ENCODE results near the gene RAI1. TPM values are rescaled to one million over a fixed set of nuclear protein-coding genes. Genes with fewer than 3 reads are reported as not detected.
A peak's percentile ranks its signal among the peaks of the same experiment; 100 is the strongest.

The RAI1 gene
- total and polyA plus RNA-seq, 10 of the 15 experiments (the other 5 are each of a cell fraction or from before 2014, with no cell fraction given): 0.66 to 37.7 (median 6.0) TPM

DNA sequence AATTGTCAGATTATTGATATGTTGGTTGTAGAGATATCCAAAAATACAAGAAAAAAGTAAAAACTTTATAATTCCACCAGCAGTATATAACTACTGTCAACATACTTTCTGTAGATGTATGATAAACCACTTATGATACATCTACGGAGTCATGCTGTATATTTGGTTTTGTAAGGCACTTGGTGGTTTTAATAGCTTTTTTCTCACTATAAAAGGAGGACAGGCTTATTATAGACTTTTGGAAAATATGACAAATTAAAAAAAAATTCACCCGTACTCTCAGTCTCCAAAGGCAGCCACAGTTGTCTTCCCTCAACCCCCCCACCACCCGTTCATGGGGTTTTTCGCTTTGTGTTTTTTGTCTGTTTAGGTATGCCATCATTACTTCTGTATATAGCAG is 14.8 kb downstream of the RAI1 start:
- no peak for FAIRE-seq
- H3K4me1 ChIP-seq (ENCODE audit: control insufficient read depth, insufficient read depth, low read length): peaks cover 39% of the 10 kb centered on the region
- no peak overlapping the region for H3K9ac ChIP-seq (ENCODE audit: control insufficient read depth, insufficient read depth, low read length)
- ChIA-PET POLR2A (interaction anchor here (5.8 kb wide), 1 partner anchor 13 kb away, joined by 56 read pairs; no protein-coding TSS in a partner anchor), CTCF (interaction anchor here (1.3 to 1.5 kb wide), 2 partner anchors 13 to 14 kb away, joined by 3 to 4 read pairs; no protein-coding TSS in a partner anchor), SMC1A (ENCODE audit: uncharacterized antibody, unreplicated experiment) (interaction anchor here (0.6 to 6.1 kb wide), 4 partner anchors 13 to 166 kb away, joined by 3 to 47 read pairs (median 4); partner anchors contain the start of gene RAI1), RAD21 (ENCODE audit: unreplicated experiment) (interaction anchor here (0.5 to 6.4 kb wide), 2 partner anchors 13 to 659 kb away, joined by 4 to 75 read pairs; no protein-coding TSS in a partner anchor)
- no peaks in the 10 kb centered on the region for H3K27me3 ChIP-seq (replicated peaks in 1 of 2; ENCODE audit: control insufficient read depth in 2 of 2, insufficient read depth in 2 of 2, low read length in 1 of 2)
- in situ Hi-C loops (cut with MboI) (no loop called here), intact Hi-C loops (cut with micrococcal nuclease; ENCODE audit: unreplicated experiment) (no loop called here)
- peaks cover 82% of the 10 kb centered on the region for H3K79me2 ChIP-seq (ENCODE audit: control insufficient read depth, insufficient read depth, low read length)
- no peaks in the 10 kb centered on the region for H3K9me3 ChIP-seq (replicated peaks; ENCODE audit: control insufficient read depth, insufficient read depth, low read length)
- H3K4me2 ChIP-seq (ENCODE audit: control insufficient read depth, insufficient read depth): peak overlapping the region; percentile 88; the same call in 1 of the 2 replicates
- WGBS (ENCODE audit: insufficient coverage, insufficient replicate concordance, low lambda C conversion rate, missing lambda C conversion rate): 96% methylated on average over 4 of the region's 4 CpGs
- no peak for ATAC-seq
- TF ChIP-seq CREM (IDR thresholded peaks at IDR 0.05; ENCODE audit: low read depth): no peak
- H4K20me1 ChIP-seq (ENCODE audit: control insufficient read depth, insufficient read depth): no peaks in the 10 kb centered on the region
- H3K4me3 ChIP-seq: no peak overlapping the region
- no peak for DNase-seq (ENCODE audit: low read depth, low spot score)
- no peak overlapping the region for H3K27ac ChIP-seq (ENCODE audit: control insufficient read depth, insufficient read depth)
- no peak overlapping the region for H2AFZ ChIP-seq (ENCODE audit: control insufficient read depth, low read depth, low read length)
- H3K36me3 ChIP-seq (ENCODE audit: control insufficient read depth in 2 of 2, insufficient read depth in 2 of 2, low read length in 1 of 2): no peaks in the 10 kb centered on the region
- BruUV-seq (replicated peaks): no TSS peak

DNA sequence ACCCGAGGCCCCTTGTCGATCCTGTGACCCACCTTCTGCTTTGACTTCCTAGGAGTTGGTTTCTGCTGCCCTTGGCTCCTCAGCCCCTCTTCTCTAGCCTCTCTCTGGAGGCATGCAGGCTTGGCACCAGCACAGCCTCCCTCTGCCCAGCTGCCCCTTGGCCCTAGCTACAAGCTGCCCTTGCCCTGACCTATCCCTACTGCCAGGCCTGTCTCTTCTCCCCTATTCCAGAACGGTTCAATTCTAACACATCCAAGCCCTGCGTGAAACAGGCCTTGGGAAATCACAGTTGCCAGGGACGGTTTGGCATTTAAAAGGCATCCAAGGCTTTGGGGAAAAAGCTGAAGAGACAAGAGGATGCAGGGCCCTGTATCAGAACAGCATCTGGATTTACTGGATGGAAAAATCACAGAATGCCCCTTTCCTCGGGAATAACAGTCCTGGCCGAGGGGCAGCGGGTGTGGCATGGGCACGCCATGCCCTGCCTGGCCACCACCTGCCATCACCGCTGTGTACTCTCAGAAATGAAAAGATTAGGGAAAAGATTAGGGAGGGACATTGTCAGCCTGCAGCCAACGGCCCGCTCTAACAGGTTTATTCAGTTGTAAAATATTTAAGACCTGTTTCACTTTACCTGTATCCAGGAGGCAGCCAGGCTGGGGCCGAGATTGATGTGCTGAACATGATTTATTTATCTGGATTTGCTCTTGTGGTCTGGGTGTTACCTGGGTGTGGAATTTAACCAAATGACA is 15.8 kb downstream of the RAI1 start:
- BruUV-seq (replicated peaks): no TSS peak
- ChIA-PET CTCF (no interaction called here), RAD21 (ENCODE audit: unreplicated experiment) (interaction anchor here (1.0 kb wide), 1 partner anchor 163 kb away, joined by 3 read pairs; no protein-coding TSS in a partner anchor), SMC1A (ENCODE audit: uncharacterized antibody, unreplicated experiment) (interaction anchor here (0.9 kb wide), 1 partner anchor 28 kb away, joined by 4 read pairs; no protein-coding TSS in a partner anchor), POLR2A (interaction anchor here (0.7 kb wide), 1 partner anchor 15 kb away, joined by 3 read pairs; no protein-coding TSS in a partner anchor)
- Histone ChIP-seq H3K36me3 (ENCODE audit: control insufficient read depth in 2 of 2, insufficient read depth in 2 of 2, low read length in 1 of 2) (peaks cover 0 to 4% of the 10 kb centered on the region in 2 experiments; a peak in 1 of 4 replicates), H3K9ac (ENCODE audit: control insufficient read depth, insufficient read depth, low read length) (no peak overlapping the region), H3K4me2 (ENCODE audit: control insufficient read depth, insufficient read depth) (no peak overlapping the region), H2AFZ (ENCODE audit: control insufficient read depth, low read depth, low read length) (no peak overlapping the region), H3K27ac (ENCODE audit: control insufficient read depth, insufficient read depth) (no peak overlapping the region), H3K4me1 (ENCODE audit: control insufficient read depth, insufficient read depth, low read length) (peaks cover 29% of the 10 kb centered on the region), H3K9me3 (replicated peaks; ENCODE audit: control insufficient read depth, insufficient read depth, low read length) (no peaks in the 10 kb centered on the region), H3K4me3 (no peak overlapping the region), H4K20me1 (ENCODE audit: control insufficient read depth, insufficient read depth) (0 out of 2 replicates have a peak, but pooled peaks cover 3% of the 10 kb centered on the region), H3K27me3 (replicated peaks in 1 of 2; ENCODE audit: control insufficient read depth in 2 of 2, insufficient read depth in 2 of 2, low read length in 1 of 2) (no peaks in the 10 kb centered on the region), H3K79me2 (ENCODE audit: control insufficient read depth, insufficient read depth, low read length) (peaks cover 80% of the 10 kb centered on the region)
- no peak for DNase-seq (ENCODE audit: low read depth, low spot score)
- 92% methylated on average over 13 of the region's 13 CpGs for WGBS (ENCODE audit: insufficient coverage, insufficient replicate concordance, low lambda C conversion rate, missing lambda C conversion rate)
- ATAC-seq: no peak
- in situ Hi-C loops (cut with MboI): no loop called here
- intact Hi-C loops (cut with micrococcal nuclease; ENCODE audit: unreplicated experiment): no loop called here
- no peak for FAIRE-seq
- no peak for TF ChIP-seq EP300 (IDR thresholded peaks at IDR 0.05; ENCODE audit: borderline replicate concordance in 1 of 2, control insufficient read depth in 1 of 2, low read depth in 2 of 2, low read length in 2 of 2)
- no peak for TF ChIP-seq GABPA (IDR thresholded peaks at IDR 0.05; ENCODE audit: low read depth)
- TF ChIP-seq NFYB (IDR thresholded peaks at IDR 0.05; ENCODE audit: insufficient read depth, low read depth, low read length): no peak
- TF ChIP-seq KLF5 (IDR thresholded peaks at IDR 0.05; ENCODE audit: partially characterized antibody): no peak
- TF ChIP-seq RAD21 (IDR thresholded peaks at IDR 0.05; ENCODE audit: insufficient read depth, low read depth, low read length): no peak
- no peak for TF ChIP-seq ETV6 (conservative IDR thresholded peaks at IDR 0.05 in 1 of 2, IDR thresholded peaks at IDR 0.05 in 1 of 2; ENCODE audit: borderline replicate concordance in 1 of 2, low read depth in 1 of 2)
- TF ChIP-seq CBX5 (IDR thresholded peaks at IDR 0.05; ENCODE audit: low read depth): no peak
- TF ChIP-seq, protein P1, sequence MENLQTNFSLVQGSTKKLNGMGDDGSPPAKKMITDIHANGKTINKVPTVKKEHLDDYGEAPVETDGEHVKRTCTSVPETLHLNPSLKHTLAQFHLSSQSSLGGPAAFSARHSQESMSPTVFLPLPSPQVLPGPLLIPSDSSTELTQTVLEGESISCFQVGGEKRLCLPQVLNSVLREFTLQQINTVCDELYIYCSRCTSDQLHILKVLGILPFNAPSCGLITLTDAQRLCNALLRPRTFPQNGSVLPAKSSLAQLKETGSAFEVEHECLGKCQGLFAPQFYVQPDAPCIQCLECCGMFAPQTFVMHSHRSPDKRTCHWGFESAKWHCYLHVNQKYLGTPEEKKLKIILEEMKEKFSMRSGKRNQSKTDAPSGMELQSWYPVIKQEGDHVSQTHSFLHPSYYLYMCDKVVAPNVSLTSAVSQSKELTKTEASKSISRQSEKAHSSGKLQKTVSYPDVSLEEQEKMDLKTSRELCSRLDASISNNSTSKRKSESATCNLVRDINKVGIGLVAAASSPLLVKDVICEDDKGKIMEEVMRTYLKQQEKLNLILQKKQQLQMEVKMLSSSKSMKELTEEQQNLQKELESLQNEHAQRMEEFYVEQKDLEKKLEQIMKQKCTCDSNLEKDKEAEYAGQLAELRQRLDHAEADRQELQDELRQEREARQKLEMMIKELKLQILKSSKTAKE (IDR thresholded peaks at IDR 0.05; ENCODE audit: low read depth, poor library complexity, severe bottlenecking): no peak
- TF ChIP-seq NR2F1 (conservative IDR thresholded peaks at IDR 0.05): no peak
- TF ChIP-seq MXI1 (IDR thresholded peaks at IDR 0.05; ENCODE audit: low read depth, low read length): no peak
